ENCODE measurements around the gene INO80D.
"Not testable (repeated sequence)": the region's sequence is repeated elsewhere in the genome, so short reads cannot be mapped to it uniquely, and the experiment has no call there.

The INO80D gene

GRCh38 chr2:206084439-206084869 lies 1.5 kb downstream of the INO80D start:
- DNase-seq: peak; percentile 20 to 33

GRCh38 chr2:206083602-206084438 lies 2.2 kb downstream of the INO80D start:
- DNase-seq: peak; percentile 23 to 35

GRCh38 chr2:206082298-206082843 lies 3.6 kb downstream of the INO80D start:
- no peak for DNase-seq

- DNase-seq: no peak
Measured at GRCh38 chr2:206080927-206081326, 5.0 kb downstream of the INO80D start.

GRCh38 chr2:206079699-206080465 lies 6.1 kb downstream of the INO80D start:
- no peak for DNase-seq

GRCh38 chr2:206077879-206078278 lies 8.1 kb downstream of the INO80D start:
- DNase-seq: not testable (repeated sequence)

GRCh38 chr2:206075113-206075512 lies 10.9 kb downstream of the INO80D start:
- no peak for DNase-seq

GRCh38 chr2:206071807-206072206 lies 14.2 kb downstream of the INO80D start:
- no peak for DNase-seq

- DNase-seq: no peak
Measured at GRCh38 chr2:206069417-206069816, 16.6 kb downstream of the INO80D start.

GRCh38 chr2:206068207-206068606 lies 17.8 kb downstream of the INO80D start:
- DNase-seq: no peak

- no peak for DNase-seq
Measured at GRCh38 chr2:206064077-206064476, 21.9 kb downstream of the INO80D start.

GRCh38 chr2:206063635-206064034 lies 22.3 kb downstream of the INO80D start:
- no peak for DNase-seq

- no peak for DNase-seq
Measured at GRCh38 chr2:206062724-206063123, 23.2 kb downstream of the INO80D start.

GRCh38 chr2:206056286-206056685 lies 29.7 kb downstream of the INO80D start:
- no peak for DNase-seq

GRCh38 chr2:206054952-206055351 lies 31.0 kb downstream of the INO80D start:
- DNase-seq: no peak

GRCh38 chr2:206051912-206052311 lies 34.1 kb downstream of the INO80D start:
- no peak for DNase-seq

GRCh38 chr2:206049392-206049791 lies 36.6 kb downstream of the INO80D start:
- no peak for DNase-seq

GRCh38 chr2:206045251-206045650 lies 40.7 kb downstream of the INO80D start:
- DNase-seq: no peak

- DNase-seq: no peak
Measured at GRCh38 chr2:206040525-206040924, 45.4 kb downstream of the INO80D start.

GRCh38 chr2:206035393-206035792 lies 50.6 kb downstream of the INO80D start:
- DNase-seq: not testable (repeated sequence)

- not testable (repeated sequence) for DNase-seq
Measured at GRCh38 chr2:206033452-206033851, 52.5 kb downstream of the INO80D start.

GRCh38 chr2:206031950-206032567 lies 53.9 kb downstream of the INO80D start:
- DNase-seq: no peak

GRCh38 chr2:206031162-206031784 lies 54.7 kb downstream of the INO80D start:
- no peak for DNase-seq
